CD4-positive, alpha-beta T cell treated with Interleukin-4 for 4 hours (primary cell): ENCODE data around the gene PIP.
"Not testable (repeated sequence)": the region's sequence is repeated elsewhere in the genome, so short reads cannot be mapped to it uniquely, and the experiment has no call there.

Experiments used
- DNase-seq: peaks from one replicate; pipeline ENCODE4 v3.0.0-alpha.2; 2020

Gene PIP

GRCh38 chr7:143180771-143181170 is 48.9 kb downstream of the PIP start:
- DNase-seq: not testable (repeated sequence)

DNA sequence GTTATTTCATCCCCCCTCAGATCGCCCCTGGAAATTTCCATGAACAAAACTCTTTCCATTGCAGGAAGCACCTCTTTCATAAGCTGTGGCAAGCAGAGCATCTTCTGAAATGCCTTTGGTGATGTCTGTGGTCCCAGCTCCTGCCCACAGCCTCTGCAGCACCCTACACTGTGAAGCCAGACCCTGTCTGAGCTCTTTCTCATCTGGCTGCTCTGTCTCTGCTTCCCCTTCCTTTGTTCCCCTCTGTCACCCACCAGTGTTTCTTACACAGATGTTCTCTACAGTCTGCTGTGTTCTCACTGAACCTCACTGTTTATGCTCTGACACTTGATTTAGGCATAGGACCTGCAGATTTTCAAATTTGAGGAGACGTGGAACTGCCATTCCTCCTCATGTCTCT is 49.5 kb downstream of the PIP start:
- DNase-seq: no peak

GRCh38 chr7:143183024-143183423 is 51.1 kb downstream of the PIP start, which contains the start of gene TAS2R39:
TSS of gene TAS2R39 (plus strand) at chr7:143183419. CDS start at chr7:143183419, 0 bp downstream.
- DNase-seq: no peak

DNA sequence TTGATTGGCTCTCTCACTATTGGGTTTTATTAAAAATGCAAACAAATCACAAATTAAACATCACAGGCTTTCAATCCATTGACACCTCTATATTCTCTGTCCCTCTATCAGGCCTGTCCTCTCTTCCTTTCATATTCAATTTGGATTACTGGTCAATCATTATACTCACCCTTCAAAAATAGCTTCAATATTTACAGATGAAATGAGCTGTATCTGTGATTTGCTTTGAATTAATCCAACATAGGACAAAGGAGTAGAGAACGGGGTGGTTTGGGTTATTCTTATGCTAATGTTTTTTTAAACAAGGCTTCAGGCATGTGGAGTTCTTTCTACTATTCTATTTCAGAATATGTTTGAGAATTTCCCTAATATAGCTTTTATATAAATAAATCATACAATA is 53.7 kb downstream of the PIP start:
- DNase-seq: no peak

DNA sequence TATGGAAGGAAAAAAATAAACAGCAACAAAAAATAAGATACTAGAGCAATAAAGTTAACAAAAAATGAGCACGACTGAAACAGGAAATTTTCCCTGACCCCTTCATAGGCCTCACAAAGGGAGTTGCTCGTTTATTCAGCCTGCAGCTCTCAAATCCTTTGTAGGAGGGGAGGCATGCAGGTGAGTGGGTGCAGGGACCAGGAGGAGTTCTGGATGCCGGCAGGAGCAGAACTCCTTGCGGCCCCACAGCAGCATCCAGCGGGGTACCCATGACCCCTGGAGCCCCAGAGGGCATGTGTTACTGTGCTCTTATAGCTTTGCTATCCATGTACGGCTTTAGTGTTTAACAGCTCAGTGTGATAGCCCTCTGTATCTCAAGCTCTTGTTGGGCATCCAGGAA is 57.1 kb downstream of the PIP start:
- no peak for DNase-seq
